Measurements from ENCODE around the gene DZIP3.

DZIP3 gene

GRCh38 chr3:108698461-108698860 lies 108.9 kb downstream of the DZIP3 start:
- DNase-seq: no peak

- no peak for DNase-seq
Observed at GRCh38 chr3:108705045-108705444, 115.5 kb downstream of the DZIP3 start.

DNA sequence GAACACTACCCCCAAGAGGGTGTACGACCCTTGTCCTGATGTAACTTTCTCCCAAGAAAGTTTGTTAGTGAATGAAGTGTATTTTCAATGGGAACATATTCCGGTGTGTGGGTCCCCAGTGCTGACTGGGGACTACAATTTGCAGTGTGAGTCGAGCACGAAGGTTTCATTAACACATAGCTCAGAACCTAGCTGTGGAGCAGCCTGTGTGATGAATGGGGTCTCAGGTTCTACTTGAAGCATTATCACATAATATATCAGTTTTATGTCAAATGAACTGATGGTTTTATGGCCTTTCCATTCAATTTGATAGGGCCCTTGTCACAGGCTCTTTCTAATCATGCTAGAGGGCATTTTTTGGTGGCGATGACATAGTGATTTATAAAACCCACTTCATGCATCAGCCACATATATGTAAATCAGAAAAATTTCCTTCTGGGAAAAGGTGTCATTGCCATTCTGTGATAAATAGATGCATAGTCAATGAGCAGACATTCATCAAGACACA lies 123.5 kb downstream of the DZIP3 start:
- DNase-seq: no peak

- no peak for DNase-seq
Observed at GRCh38 chr3:108713816-108714215, 124.3 kb downstream of the DZIP3 start.

- no peak for DNase-seq
Observed at GRCh38 chr3:108718454-108718853, 128.9 kb downstream of the DZIP3 start.

- DNase-seq: peak; percentile 4
Observed at GRCh38 chr3:108719178-108719806, 129.8 kb downstream of the DZIP3 start.

- DNase-seq: no peak
Observed at GRCh38 chr3:108722724-108723123, 133.2 kb downstream of the DZIP3 start.

DNA sequence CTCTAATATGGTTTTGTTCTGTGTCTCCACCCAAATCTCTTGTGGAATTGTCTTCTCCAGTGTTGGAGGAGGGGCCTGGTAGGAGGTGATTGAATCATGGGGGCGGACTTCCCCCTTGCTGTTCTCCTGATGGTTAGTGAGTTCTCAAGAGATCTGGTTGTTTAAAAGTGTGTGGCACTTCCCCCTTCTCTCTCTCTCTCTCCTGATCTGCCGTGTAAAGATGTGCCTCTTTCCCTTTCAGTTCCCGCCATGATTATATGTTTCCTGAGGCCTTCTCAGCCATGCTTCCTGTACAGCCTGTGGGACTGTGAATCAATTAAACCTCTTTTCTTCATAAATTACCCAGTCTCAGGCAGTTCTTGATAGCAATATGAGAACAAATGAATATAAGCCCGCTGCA lies 134.6 kb downstream of the DZIP3 start:
- DNase-seq: no peak

DNA sequence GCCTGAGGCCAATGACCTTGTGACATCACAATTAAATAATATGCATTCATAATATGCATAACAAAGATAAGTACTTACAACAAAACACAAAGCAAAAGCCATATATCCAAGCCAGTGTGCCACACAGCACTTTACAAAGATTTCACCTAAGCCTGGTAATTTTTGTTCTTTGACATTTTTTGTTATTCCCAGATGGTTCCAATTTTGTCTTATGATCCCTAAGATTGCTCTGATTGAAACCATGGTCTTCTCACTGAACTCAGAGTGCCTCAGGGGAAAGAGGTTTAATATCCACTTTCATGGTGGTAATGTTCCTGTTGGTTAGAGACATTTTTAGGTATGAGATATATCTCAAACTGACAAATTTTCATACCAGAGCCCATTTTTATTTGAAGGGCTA lies 138.6 kb downstream of the DZIP3 start:
- no peak for DNase-seq

DNA sequence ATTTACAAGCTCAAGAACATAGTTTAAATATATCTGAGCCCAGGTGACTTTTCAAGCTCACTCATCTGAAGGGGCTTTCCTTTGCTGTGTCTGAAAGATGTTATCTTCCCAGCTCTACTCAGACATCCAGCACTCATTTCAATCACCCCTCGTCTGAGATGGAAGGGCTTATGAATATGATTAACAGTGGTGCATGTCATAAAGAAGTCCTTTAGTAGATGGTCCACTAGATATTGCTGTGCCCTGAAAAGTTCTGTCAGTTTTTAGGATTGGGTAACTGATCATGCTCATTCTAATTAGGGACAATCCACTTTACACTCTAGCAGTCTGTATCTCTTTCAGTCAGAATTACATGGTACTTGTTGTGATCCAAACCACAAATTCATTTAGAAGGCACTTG lies 139.4 kb downstream of the DZIP3 start:
- DNase-seq: no peak

DNA sequence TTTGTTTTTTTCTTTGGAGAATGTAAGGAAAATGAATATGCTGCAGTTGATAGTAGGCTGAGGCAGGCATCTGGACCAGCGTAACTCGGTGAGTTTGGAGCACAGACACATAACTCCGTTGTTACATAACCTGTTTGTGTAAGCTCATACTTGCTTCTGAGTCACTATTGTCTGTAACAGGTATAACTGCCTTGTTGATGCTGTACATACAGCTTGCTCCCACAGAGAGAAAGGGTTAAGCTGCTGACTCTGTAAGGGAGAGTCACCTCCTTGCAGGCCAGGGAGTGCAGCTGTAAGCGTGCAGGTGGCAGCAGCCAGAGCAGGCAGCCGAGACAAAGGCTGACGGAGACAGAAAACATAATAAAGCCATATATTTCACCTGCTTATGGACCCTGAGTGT lies 147.3 kb downstream of the DZIP3 start:
- DNase-seq: no peak

DNA sequence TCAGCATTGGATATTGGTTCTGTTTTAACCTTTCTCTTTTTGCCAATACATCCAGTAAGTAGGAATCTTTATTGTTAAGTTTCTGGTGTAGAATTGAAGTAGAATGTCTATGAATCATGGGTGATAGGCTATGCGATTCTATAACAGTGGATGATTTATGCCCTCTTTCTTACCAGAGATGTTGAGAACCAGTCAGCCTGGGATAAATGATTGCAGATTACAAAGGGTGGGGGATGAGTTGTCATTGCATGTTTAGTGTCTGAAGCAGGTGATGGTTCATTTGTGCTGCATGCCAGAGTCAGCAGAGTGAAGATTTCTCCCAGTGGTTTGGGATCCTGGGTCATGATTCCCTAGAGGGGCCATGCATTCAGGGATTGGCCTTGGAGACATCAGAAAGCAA lies 153.4 kb downstream of the DZIP3 start:
- DNase-seq: no peak
